Activated CD4-positive, alpha-beta T cell treated with anti-CD3 and anti-CD28 coated beads, Interleukin-10, Interleukin-2, amounts not matched to agents 100 ng/mL and 50 ng/mL, durations not matched to agents 16 hours and 8 hours (primary cell): Measurements from ENCODE around the gene NCEH1.
A peak's percentile ranks its signal among the peaks of the same experiment; 100 is the strongest.
"Not testable (repeated sequence)": the region's sequence is repeated elsewhere in the genome, so short reads cannot be mapped to it uniquely, and the experiment has no call there.

Experiments
- DNase-seq: peaks from one replicate; pipeline ENCODE4 v3.0.0-alpha.2; 2020

Gene NCEH1

DNA sequence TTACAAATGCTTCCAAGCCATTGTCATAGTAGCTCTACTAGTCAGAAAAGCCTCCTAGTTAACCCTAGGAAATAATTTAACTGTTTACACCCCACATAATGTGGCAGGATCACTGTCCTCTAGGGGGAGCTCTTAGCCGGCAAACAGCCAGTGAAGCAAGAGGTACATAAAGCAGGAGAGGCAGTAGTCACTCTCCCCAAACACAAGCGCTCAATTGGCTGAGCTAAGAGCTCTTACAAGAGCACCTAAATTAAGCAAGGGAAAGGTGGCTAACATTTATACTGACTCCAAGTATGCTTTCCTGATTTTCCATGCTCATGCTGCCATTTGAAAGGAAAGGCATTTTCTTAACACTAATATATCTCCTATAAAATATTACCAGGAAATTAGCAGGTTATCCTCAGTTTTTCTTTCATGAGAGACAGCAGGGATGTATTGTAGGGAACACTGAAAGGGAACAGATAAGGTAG lies 37.6 kb downstream of the NCEH1 start:
- peak; percentile 87 for DNase-seq

DNA sequence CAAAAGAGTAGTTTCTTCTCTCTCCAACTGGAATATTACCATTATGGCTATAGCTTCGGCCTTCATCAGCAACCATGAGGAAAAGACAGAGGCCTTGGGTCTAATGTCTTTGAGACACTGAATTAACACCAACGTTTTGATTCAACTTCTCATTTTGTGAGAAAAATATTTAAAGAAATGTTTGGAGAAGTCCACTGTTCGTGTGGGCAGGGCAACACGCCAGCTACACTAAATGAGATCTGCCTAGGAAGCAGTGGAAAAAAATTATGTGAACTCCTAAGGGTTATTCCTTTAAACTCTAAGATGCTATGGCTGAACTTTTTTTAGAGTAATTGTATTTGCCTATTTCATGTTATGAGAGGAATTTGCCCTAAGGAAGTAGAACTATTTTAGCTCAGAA lies 41.8 kb downstream of the NCEH1 start:
- DNase-seq = no peak

DNA sequence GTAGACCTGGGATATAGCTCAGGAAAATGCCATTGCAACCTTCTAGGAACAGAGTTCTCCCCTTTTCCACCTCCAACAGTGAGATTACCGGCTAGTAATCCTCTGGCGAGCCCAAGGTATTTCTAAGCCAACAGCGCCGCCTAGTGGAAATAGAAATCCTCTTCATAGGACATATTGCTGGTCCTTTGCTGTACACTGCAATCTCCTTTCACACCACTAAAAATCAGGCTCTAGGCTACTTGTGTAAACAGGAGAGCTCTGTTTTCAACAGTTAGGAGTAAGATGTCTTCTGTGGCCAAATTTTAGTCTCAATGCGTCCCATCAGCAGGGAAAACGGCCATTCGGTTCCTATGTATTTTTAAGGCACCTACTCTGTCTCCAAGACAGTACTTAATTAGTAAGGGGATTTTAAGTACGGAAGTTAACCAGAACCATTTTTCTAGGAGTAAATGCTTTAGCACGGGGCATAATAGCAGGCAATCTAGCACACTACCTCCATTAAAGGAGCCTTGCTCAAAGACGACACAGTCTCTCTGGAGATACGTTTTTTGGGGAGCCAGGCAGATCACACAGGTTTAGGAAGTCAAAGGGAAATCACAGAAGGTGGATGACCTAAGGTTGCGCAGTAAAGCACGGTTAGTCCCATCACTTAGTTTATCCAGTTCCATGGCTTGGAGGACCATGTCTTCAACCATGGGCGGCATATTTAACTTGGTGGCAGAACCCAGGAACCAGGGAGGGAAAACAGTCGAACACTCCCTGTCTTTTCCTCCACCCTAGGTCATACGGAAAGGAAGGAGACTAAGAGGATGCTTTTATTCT lies 43.8 kb downstream of the NCEH1 start:
- DNase-seq = peak; percentile 85

GRCh38 chr3:172666181-172666872 lies 44.5 kb downstream of the NCEH1 start:
- no peak for DNase-seq

- DNase-seq = not testable (repeated sequence)
Measured at GRCh38 chr3:172665510-172665909, 45.4 kb downstream of the NCEH1 start.

GRCh38 chr3:172660421-172660820 lies 50.4 kb downstream of the NCEH1 start:
- not testable (repeated sequence) for DNase-seq

DNA sequence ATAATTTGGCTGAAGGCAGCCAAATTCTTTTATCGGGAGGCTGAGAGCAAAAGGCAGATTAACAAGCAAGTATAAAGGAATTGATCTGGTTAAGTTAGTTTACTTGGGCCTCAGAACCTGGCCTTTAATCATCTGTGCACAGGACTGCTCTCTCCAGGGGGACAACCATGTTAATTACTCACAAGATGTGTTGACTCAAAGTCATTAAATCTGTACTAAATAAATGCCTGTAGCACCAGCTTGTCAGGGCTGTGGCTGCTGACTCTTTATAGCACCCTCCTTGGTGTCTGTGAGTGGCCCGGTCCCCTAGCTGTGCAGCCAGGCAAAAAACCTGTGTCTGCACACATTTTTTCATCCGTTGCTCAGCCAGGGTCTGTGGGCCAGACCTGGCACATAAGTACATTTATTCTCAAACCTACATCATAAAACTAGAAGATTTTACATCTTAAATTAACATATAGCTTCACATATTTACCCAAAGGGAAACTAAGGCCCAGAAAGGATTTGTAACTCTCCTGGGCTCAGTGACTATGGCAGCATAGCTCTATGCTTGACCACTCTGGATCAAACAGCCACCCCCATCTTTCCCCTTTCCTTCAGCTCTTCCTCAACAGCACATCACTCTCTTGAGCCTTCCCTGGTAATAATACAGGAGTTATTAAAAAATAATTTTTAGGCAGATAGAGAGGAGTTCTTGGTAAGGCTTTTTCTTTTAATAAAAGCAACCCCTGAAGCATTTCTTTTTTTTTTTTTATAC lies 51.4 kb downstream of the NCEH1 start:
- no peak for DNase-seq

GRCh38 chr3:172658344-172659245 lies 52.3 kb downstream of the NCEH1 start:
- DNase-seq = no peak

- no peak for DNase-seq
Measured at GRCh38 chr3:172656602-172657001, 54.3 kb downstream of the NCEH1 start.

- no peak for DNase-seq
Measured at GRCh38 chr3:172655388-172655787, 55.5 kb downstream of the NCEH1 start.

DNA sequence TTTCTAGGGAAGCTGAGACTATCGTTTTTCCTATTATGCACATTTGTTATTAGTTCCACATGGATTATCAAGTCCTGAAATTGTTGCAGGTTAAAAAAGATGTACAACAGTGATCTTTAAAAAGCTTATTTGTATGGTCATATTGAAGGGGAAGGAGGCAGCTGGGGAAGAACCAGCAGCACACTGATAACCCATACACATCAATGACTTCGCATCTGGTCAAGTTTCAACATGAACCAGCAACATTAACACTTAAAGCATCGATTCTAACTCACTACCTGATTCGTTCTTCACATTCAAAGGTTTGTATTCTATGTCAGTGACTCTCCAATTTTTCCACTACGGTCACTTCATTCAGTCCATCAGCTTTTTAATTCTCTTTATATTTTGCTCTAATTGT lies 56.4 kb downstream of the NCEH1 start:
- no peak for DNase-seq

GRCh38 chr3:172653004-172653572 lies 57.8 kb downstream of the NCEH1 start:
- no peak for DNase-seq

DNA sequence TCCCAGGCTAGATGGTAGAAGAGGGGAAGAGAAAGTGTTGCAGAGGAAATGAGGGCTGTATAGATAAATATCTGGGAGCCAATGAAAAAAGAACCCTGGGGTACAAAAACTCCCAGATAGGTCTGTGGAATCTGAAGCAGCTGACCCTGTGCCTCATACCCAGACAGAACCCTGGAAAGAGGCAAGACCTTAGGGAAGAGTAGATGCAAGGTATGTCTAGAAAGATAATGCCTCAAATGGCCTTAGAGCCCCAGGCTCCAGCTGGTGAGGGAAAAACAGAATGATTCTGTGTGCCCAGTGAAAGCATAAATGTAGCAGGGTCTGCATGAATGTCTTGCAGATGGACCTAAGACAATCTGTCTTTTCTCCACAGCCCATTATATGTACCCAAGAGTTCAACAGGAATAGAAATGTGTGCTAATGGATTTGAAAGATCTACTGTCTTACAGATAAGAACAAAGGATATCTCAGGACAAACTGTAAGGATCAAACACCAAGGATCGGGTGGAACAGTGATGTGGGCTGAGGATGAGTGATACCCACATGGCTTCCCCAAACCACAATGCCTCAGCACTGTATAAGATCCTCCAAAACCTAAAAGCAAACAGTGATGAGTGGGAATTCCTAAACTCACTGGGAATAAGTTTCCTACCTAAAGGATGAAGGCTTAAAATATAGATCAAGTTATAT lies 58.8 kb downstream of the NCEH1 start:
- DNase-seq = no peak

DNA sequence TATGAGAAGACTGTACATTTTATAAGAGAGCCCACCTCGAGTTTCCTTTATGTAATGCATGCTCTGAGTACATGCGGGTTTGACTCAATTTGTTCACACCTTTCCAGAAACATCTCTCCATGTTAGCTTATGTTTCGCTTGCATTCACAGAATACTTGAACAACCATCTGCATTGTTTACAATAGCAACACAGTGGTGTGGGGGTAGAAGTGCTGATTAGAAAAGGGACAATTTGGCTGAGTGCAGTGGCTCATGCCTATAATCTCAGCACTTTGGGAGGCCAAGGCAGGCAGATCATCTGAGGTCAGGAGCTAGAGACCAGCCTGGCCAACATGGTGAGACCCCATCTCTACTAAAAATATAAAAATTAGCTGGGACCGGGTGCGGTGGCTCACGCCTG lies 60.9 kb downstream of the NCEH1 start:
- DNase-seq = no peak

GRCh38 chr3:172648747-172649146 lies 62.1 kb downstream of the NCEH1 start:
- DNase-seq = no peak

- no peak for DNase-seq
Measured at GRCh38 chr3:172647823-172648222, 63.0 kb downstream of the NCEH1 start.

GRCh38 chr3:172647080-172647479 lies 63.8 kb downstream of the NCEH1 start:
- no peak for DNase-seq

- DNase-seq = no peak
Measured at GRCh38 chr3:172646439-172647015, 64.3 kb downstream of the NCEH1 start.

DNA sequence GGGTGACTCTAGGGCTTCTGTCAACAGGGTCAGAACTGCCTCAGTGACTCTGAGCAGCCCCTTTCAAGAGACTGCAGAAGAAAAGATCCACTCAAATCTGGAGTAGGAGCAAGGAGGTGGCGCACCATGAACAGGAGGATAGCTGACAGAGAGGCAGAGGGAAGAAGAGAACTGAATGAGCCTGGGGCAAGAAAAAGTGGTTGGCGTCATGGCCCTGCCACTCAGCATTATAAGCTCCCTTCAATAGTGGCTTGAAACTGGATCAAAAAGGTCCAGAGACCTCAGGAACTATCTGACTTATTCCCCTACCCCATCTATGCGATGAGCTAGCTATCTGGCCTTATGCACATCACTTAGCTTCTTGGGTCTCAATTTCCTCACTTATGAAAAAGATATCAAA lies 66.6 kb downstream of the NCEH1 start:
- no peak for DNase-seq

DNA sequence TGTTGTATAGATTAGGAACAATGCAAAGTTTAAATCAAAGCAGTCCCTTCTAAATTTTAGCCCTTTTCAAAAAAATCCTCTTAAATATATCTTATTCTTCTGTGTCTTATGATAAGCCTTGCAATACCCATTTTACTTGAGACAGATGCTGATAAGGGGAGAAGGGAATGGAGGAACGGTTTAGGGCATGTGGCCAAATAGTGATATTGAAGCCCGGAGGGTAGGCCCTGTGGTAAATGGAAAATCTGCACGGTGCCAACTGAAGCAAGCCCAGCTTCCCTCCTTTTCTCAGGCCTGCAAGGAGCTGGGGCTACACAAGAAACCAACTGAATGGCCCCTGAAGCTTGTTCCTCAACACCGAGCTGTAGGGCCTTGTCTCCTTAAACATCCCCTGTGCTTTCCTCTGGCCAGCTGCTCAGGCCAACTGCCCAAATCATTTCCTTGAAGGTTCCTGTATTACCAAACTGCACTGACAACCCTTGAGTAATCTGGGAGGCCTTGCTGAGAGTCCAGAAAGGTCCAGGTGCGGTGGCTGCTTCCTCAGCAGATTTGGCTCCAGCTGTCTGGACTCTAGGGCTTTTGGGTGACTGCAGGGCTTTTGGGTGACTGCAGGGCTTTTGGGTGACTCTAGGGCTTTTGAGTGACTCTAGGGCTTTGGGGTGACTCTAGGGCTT lies 67.2 kb downstream of the NCEH1 start:
- DNase-seq = no peak
